Mesendoderm (in vitro differentiated cells): ENCODE results near the gene ALG3.

ENCODE experiments used
- DNase-seq: peaks from one replicate; pipeline ENCODE4 v3.0.0; 2013
- H2AK5ac ChIP-seq: 2 replicates; pipeline ENCODE4 v1.6.1; 2013; ENCODE audit warnings: low read length, inconsistent platforms
- H2BK120ac ChIP-seq: 2 replicates; pipeline ENCODE4 v1.6.1; 2013; ENCODE audit warnings: low read depth, mild to moderate bottlenecking, low read length, moderate library complexity, mixed read lengths
- H2BK15ac ChIP-seq: replicated peaks from 2 replicates; pipeline ENCODE4 v1.6.1; 2013; ENCODE audit warnings: low read depth, mild to moderate bottlenecking, moderate library complexity
- H2BK5ac ChIP-seq: 2 replicates; pipeline ENCODE4 v1.6.1; 2013; ENCODE audit warnings: low read length, inconsistent platforms
- H3K18ac ChIP-seq: 2 replicates; pipeline ENCODE4 v1.6.1; 2013; ENCODE audit warnings: mild to moderate bottlenecking, low read length, mixed read lengths
- H3K23ac ChIP-seq: one replicate; pipeline ENCODE4 v1.6.1; 2013; ENCODE audit warnings: low read length
- H3K27ac ChIP-seq: 2 replicates; pipeline ENCODE4 v1.5.1; 2013; ENCODE audit warnings: low read depth, mild to moderate bottlenecking, inconsistent platforms, low read length, moderate library complexity
- H3K27me3 ChIP-seq: 2 replicates; pipeline ENCODE4 v1.6.1; 2013; ENCODE audit warnings: low read length, control low read depth, mild to moderate bottlenecking, inconsistent platforms; ENCODE audit not compliant: insufficient read depth, poor library complexity
- H3K36me3 ChIP-seq: 2 replicates; pipeline ENCODE4 v1.6.1; 2013; ENCODE audit warnings: low read length, inconsistent platforms; ENCODE audit not compliant: control insufficient read depth, insufficient read depth
- H3K4ac ChIP-seq: one replicate; pipeline ENCODE4 v1.6.1; 2013; ENCODE audit warnings: low read depth, mild to moderate bottlenecking, low read length, moderate library complexity
- H3K4me1 ChIP-seq: 2 replicates; pipeline ENCODE4 v1.6.1; 2013; ENCODE audit warnings: low read depth, low read length, inconsistent platforms; ENCODE audit not compliant: control insufficient read depth
- H3K4me2 ChIP-seq: 2 replicates; pipeline ENCODE4 v1.6.1; 2013; ENCODE audit warnings: low read length
- H3K4me3 ChIP-seq: 2 replicates; pipeline ENCODE4 v1.5.1; 2013; ENCODE audit warnings: mild to moderate bottlenecking, low read length
- H3K56ac ChIP-seq: one replicate; pipeline ENCODE4 v1.6.1; 2013; ENCODE audit warnings: low read length
- H3K79me1 ChIP-seq: 2 replicates; pipeline ENCODE4 v1.6.1; 2013; ENCODE audit warnings: low read length, inconsistent platforms
- H3K79me2 ChIP-seq: 2 replicates; pipeline ENCODE4 v1.6.1; 2013; ENCODE audit warnings: mild to moderate bottlenecking, low read length; ENCODE audit not compliant: control insufficient read depth, insufficient read depth
- H3K9ac ChIP-seq: 2 replicates; pipeline ENCODE4 v1.6.1; 2013; ENCODE audit warnings: low read length, inconsistent platforms
- H4K5ac ChIP-seq: one replicate; pipeline ENCODE4 v1.6.1; 2013; ENCODE audit warnings: low read length
- H4K8ac ChIP-seq: one replicate; pipeline ENCODE4 v1.6.1; 2013; ENCODE audit warnings: low read depth, mild to moderate bottlenecking, control low read depth, low read length, moderate library complexity
- WGBS: extraction: QIAGEN DNeasy Blood & Tissue Kit; methylation state at CpG from one replicate; pipeline ENCODE4 v1.1.7; 2013; ENCODE audit warnings: low lambda C conversion rate, missing lambda C conversion rate; ENCODE audit not compliant: insufficient coverage; ENCODE audit errors: extremely low coverage; 5-methylcytosine and 5-hydroxymethylcytosine counted together

ALG3 gene

DNA sequence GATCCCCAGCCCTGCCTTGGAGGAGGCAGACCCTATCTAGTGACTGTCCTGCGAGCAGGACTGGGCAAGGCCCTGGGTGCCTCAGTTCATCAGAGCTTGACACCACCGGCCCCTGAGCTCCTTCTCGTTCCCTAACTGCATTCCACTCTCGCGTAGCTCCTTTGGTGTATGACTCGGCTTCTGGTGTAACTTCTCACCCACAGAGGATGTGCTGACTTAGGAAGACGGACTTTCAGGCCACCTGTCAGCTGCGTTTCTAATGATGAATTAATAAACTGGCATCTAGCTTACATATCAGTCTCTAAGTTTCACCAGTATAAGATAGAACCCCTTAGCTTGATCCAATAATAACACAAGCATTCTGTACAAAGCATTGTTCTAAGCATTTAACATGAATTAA lies 45.2 kb downstream of the ALG3 start:
- no CpG with 5 or more reads among the region's 8 CpGs for WGBS
- no peak overlapping the region for H3K27ac ChIP-seq
- no peak overlapping the region for H2AK5ac ChIP-seq

GRCh38 chr3:184200825-184201224 lies 47.9 kb downstream of the ALG3 start:
- no peak overlapping the region for H4K5ac ChIP-seq
- H3K79me2 ChIP-seq: no peaks in the 10 kb centered on the region
- no peak overlapping the region for H2BK120ac ChIP-seq
- H3K4me3 ChIP-seq: no peak overlapping the region
- H3K18ac ChIP-seq: no peak overlapping the region
- H4K8ac ChIP-seq: no peak overlapping the region
- H3K23ac ChIP-seq: no peak overlapping the region
- no peak overlapping the region for H3K4ac ChIP-seq
- no peaks in the 10 kb centered on the region for H3K79me1 ChIP-seq
- H2BK15ac ChIP-seq: no peak overlapping the region
- no peak overlapping the region for H2BK5ac ChIP-seq
- H3K27ac ChIP-seq: no peak overlapping the region
- no peaks in the 10 kb centered on the region for H3K27me3 ChIP-seq
- no peaks in the 10 kb centered on the region for H3K36me3 ChIP-seq
- no peak overlapping the region for H3K56ac ChIP-seq
- no peak overlapping the region for H3K4me2 ChIP-seq
- no peak for DNase-seq
- H3K4me1 ChIP-seq: no peaks in the 10 kb centered on the region
- H3K9ac ChIP-seq: no peak overlapping the region
- no peak overlapping the region for H2AK5ac ChIP-seq

More for the DNA sequence above, 45.2 kb downstream of the ALG3 start:
- no peaks in the 10 kb centered on the region for H3K79me2 ChIP-seq
- no peak for DNase-seq
- no peaks in the 10 kb centered on the region for H3K79me1 ChIP-seq
- H3K18ac ChIP-seq: no peak overlapping the region
- no peaks in the 10 kb centered on the region for H3K36me3 ChIP-seq
- no peak overlapping the region for H3K23ac ChIP-seq
- no peak overlapping the region for H2BK120ac ChIP-seq
- H3K27me3 ChIP-seq: no peaks in the 10 kb centered on the region
- no peak overlapping the region for H3K9ac ChIP-seq
- H3K4me3 ChIP-seq: no peak overlapping the region
- no peak overlapping the region for H2BK15ac ChIP-seq
- H4K8ac ChIP-seq: no peak overlapping the region
- H3K56ac ChIP-seq: no peak overlapping the region
- no peaks in the 10 kb centered on the region for H3K4me1 ChIP-seq
- H3K4ac ChIP-seq: no peak overlapping the region
- no peak overlapping the region for H4K5ac ChIP-seq
- H2BK5ac ChIP-seq: no peak overlapping the region
- no peak overlapping the region for H3K4me2 ChIP-seq

DNA sequence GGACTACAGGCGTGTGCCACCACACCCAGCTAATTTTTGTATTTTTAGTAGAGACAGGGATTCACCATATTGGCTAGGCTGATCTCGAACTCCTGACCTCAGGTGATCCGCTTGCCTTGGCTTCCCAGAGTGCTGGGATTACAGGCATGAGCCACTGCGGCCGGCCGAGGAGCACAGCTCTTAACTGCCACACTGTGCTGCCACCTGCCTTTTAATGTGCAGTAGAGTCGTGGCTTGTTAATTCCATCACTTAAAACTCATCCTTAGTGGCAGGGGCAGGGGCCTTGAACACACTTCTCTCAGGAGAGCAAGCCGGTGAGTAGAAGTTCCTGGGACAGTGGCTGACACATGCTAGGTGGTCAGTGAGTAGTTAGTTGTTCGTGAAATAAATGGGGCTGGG lies 50.3 kb downstream of the ALG3 start:
- no peaks in the 10 kb centered on the region for H3K79me2 ChIP-seq
- no peaks in the 10 kb centered on the region for H3K36me3 ChIP-seq
- H3K4me1 ChIP-seq: no peaks in the 10 kb centered on the region
- no peak overlapping the region for H2BK15ac ChIP-seq
- H2AK5ac ChIP-seq: no peak overlapping the region
- H4K5ac ChIP-seq: no peak overlapping the region
- H3K79me1 ChIP-seq: no peaks in the 10 kb centered on the region
- DNase-seq: no peak
- no peak overlapping the region for H4K8ac ChIP-seq
- no peak overlapping the region for H3K9ac ChIP-seq
- H3K4me3 ChIP-seq: no peak overlapping the region
- no peaks in the 10 kb centered on the region for H3K27me3 ChIP-seq
- H3K56ac ChIP-seq: no peak overlapping the region
- H2BK120ac ChIP-seq: no peak overlapping the region
- H3K4me2 ChIP-seq: no peak overlapping the region
- WGBS: no CpG with 5 or more reads among the region's 9 CpGs
- H3K18ac ChIP-seq: no peak overlapping the region
- H2BK5ac ChIP-seq: no peak overlapping the region
- no peak overlapping the region for H3K27ac ChIP-seq
- H3K23ac ChIP-seq: no peak overlapping the region
- H3K4ac ChIP-seq: no peak overlapping the region

DNA sequence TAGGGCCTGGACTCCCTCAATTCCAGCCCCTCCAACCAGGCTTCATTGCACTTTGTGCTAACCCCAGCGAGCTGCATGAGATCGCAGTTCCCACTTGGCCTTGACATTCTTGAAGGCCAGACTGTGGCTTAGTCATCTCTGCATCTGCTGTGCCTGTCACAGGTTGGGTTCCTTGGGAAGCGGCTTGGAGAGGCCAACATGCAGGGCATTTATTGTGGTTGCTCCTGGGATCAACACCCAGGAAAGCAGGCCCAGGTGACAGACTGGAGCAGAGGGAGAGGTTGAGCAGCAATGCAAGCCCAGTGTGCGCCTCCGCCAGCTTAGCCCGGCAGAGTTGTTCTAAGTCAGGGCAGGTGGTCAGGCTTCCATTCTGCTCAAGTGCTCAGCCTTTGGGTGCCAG lies 52.2 kb downstream of the ALG3 start:
- no CpG with 5 or more reads among the region's 6 CpGs for WGBS
- Histone ChIP-seq H2BK5ac (no peak overlapping the region), H3K36me3 (peaks cover 2% of the 10 kb centered on the region)

DNA sequence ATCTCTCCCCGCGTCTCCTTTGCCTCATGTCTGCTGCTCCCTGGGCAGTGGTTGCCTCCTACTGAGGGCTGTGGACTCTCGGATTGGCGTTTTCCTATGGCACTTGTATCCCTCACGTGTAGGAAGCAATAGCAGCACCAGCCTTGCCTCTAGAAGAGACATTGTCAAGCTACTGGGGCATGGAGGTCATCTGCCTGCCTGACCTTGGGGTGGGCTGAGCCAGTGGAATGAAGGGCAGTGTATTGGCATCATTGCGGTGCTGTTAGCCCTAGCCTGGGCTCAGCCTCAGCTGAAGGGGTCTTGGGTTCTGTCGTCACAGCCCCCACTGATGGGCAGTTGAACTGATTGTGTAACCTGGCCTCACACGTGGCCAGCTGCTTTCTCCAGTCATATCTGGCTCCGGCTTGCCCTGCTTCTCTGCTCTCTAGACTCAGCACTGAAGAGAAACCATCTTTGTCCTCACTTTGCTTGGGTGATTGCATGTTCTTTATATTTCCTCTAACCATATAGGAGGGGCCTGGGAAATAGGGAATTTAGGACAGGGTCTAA lies 54.7 kb downstream of the ALG3 start:
- no peak overlapping the region for H2AK5ac ChIP-seq
- peaks cover 6% of the 10 kb centered on the region for H3K36me3 ChIP-seq

More for the DNA sequence above, 52.2 kb downstream of the ALG3 start:
- Histone ChIP-seq H2BK120ac (no peak overlapping the region), H3K4me2 (no peak overlapping the region), H4K8ac (no peak overlapping the region), H3K79me2 (no peaks in the 10 kb centered on the region), H2BK15ac (no peak overlapping the region), H3K56ac (no peak overlapping the region), H3K4me1 (no peaks in the 10 kb centered on the region), H3K4me3 (no peak overlapping the region), H3K9ac (no peak overlapping the region), H2AK5ac (no peak overlapping the region), H3K18ac (no peak overlapping the region), H4K5ac (no peak overlapping the region), H3K79me1 (no peaks in the 10 kb centered on the region), H3K23ac (no peak overlapping the region), H3K27me3 (no peaks in the 10 kb centered on the region), H3K4ac (no peak overlapping the region), H3K27ac (no peak overlapping the region)
- no peak for DNase-seq

DNA sequence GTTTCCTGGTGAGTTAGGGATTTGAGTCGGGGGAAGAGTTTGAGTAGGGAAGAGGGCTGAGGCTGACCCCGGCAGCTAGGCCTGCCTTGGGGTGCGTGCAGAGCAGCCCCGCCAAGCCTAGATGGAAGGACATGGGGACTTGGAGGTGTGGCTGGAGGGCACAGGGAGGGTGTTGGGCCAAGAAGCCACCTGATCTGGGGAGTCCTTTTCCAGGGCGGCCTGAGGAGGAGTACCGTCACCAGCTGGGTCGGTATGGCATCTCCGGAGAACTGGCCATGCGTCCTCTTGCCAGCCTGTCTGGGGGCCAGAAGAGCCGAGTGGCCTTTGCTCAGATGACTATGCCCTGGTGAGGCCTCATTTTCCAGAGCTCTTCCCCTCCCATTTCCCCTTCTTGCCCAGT lies 55.9 kb downstream of the ALG3 start:
- Histone ChIP-seq H3K27me3 (no peaks in the 10 kb centered on the region), H3K18ac (no peak overlapping the region), H3K4me1 (no peaks in the 10 kb centered on the region), H2BK120ac (no peak overlapping the region), H3K4me3 (no peak overlapping the region), H4K8ac (no peak overlapping the region), H3K79me2 (peaks cover 4% of the 10 kb centered on the region), H2BK5ac (no peak overlapping the region), H3K4me2 (no peak overlapping the region), H3K27ac (no peak overlapping the region), H3K23ac (no peak overlapping the region), H3K79me1 (peaks cover 5% of the 10 kb centered on the region), H4K5ac (no peak overlapping the region), H2BK15ac (no peak overlapping the region), H3K4ac (no peak overlapping the region), H3K56ac (no peak overlapping the region), H3K36me3 (peaks cover 6% of the 10 kb centered on the region), H3K9ac (no peak overlapping the region), H2AK5ac (no peak overlapping the region)
- DNase-seq: no peak
- WGBS: no CpG with 5 or more reads among the region's 10 CpGs

More for the DNA sequence above, 54.7 kb downstream of the ALG3 start:
- H3K18ac ChIP-seq: no peak overlapping the region
- WGBS: no CpG with 5 or more reads among the region's 9 CpGs
- no peak for DNase-seq
- H4K5ac ChIP-seq: no peak overlapping the region
- no peak overlapping the region for H3K27ac ChIP-seq
- H3K4me2 ChIP-seq: no peak overlapping the region
- no peak overlapping the region for H2BK5ac ChIP-seq
- H3K79me1 ChIP-seq: peaks cover 5% of the 10 kb centered on the region
- no peaks in the 10 kb centered on the region for H3K4me1 ChIP-seq
- no peak overlapping the region for H2BK15ac ChIP-seq
- H4K8ac ChIP-seq: no peak overlapping the region
- H3K4me3 ChIP-seq: no peak overlapping the region
- H3K23ac ChIP-seq: no peak overlapping the region
- no peaks in the 10 kb centered on the region for H3K27me3 ChIP-seq
- no peak overlapping the region for H3K9ac ChIP-seq
- H2BK120ac ChIP-seq: no peak overlapping the region
- H3K79me2 ChIP-seq: no peaks in the 10 kb centered on the region
- H3K4ac ChIP-seq: no peak overlapping the region
- no peak overlapping the region for H3K56ac ChIP-seq
